GM23248 (cell line): ENCODE data around the gene GJB5. TPM values are rescaled to one million over a fixed set of nuclear protein-coding genes. Genes with fewer than 3 reads are reported as not detected.

Experiments
- DNase-seq: peaks from one replicate; pipeline ENCODE4 v3.0.0-alpha.2; 2015
- H2AFZ ChIP-seq: fragments of 200-600 bp; sonication (generic); 2 replicates; pipeline ENCODE4 v1.6.1; 2016; ENCODE audit warnings: antibody characterized with exemption
- H3F3A ChIP-seq: fragments of 200-600 bp; sonication (generic); 2 replicates; pipeline ENCODE4 v1.6.1; 2016; ENCODE audit warnings: mild to moderate bottlenecking, antibody characterized with exemption, mixed run types; ENCODE audit not compliant: insufficient read depth
- H3K27ac ChIP-seq: fragments of 200-600 bp; sonication (generic); 2 replicates; pipeline ENCODE4 v1.5.1; 2016; ENCODE audit warnings: mild to moderate bottlenecking
- H3K27me3 ChIP-seq: fragments of 200-600 bp; sonication (generic); replicated peaks from 2 replicates; pipeline ENCODE4 v1.6.1; 2016; ENCODE audit warnings: mild to moderate bottlenecking; ENCODE audit not compliant: insufficient read depth
- H3K36me3 ChIP-seq: fragments of 200-600 bp; sonication (generic); 2 replicates; pipeline ENCODE4 v1.6.1; 2016; ENCODE audit warnings: low read depth, mild to moderate bottlenecking
- H3K4me1 ChIP-seq: fragments of 200-600 bp; sonication (generic); 2 replicates; pipeline ENCODE4 v1.6.1; 2016; ENCODE audit warnings: mild to moderate bottlenecking; ENCODE audit not compliant: insufficient read depth
- H3K4me2 ChIP-seq: fragments of 200-600 bp; sonication (generic); one replicate; pipeline ENCODE4 v1.6.1; 2016; ENCODE audit warnings: mild to moderate bottlenecking; ENCODE audit not compliant: unreplicated experiment
- H3K4me3 ChIP-seq: fragments of 200-600 bp; sonication (generic); 2 replicates; pipeline ENCODE4 v1.5.1; 2016; ENCODE audit warnings: mild to moderate bottlenecking
- H3K79me2 ChIP-seq: fragments of 200-600 bp; sonication (generic); 2 replicates; pipeline ENCODE4 v1.6.1; 2016; ENCODE audit warnings: mild to moderate bottlenecking; ENCODE audit not compliant: insufficient read depth
- H3K9ac ChIP-seq: fragments of 200-600 bp; sonication (generic); 2 replicates; pipeline ENCODE4 v1.6.1; 2016; ENCODE audit warnings: mild to moderate bottlenecking
- H3K9me2 ChIP-seq: fragments of 200-600 bp; sonication (generic); 2 replicates; pipeline ENCODE4 v1.6.1; 2016; ENCODE audit warnings: mixed run types, mild to moderate bottlenecking, moderate library complexity; ENCODE audit not compliant: insufficient read depth
- H3K9me3 ChIP-seq: fragments of 200-600 bp; sonication (generic); one replicate; pipeline ENCODE4 v1.6.1; 2017; ENCODE audit warnings: low read depth
- H4K20me1 ChIP-seq: fragments of 200-600 bp; sonication (generic); 2 replicates; pipeline ENCODE4 v1.6.0; 2016; ENCODE audit not compliant: insufficient read depth
- EZH2 ChIP-seq: fragments of 200-600 bp; sonication (generic); IDR thresholded peaks from 2 replicates; pipeline ENCODE4 v1.6.1; 2018; ENCODE audit warnings: antibody characterized with exemption, mild to moderate bottlenecking; ENCODE audit not compliant: insufficient read depth, poor library complexity, severe bottlenecking
- EZH2phosphoT487 ChIP-seq: fragments of 200-600 bp; sonication (generic); IDR thresholded peaks from 2 replicates; pipeline ENCODE4 v1.6.1; 2018; ENCODE audit warnings: antibody characterized with exemption, moderate library complexity, mild to moderate bottlenecking, low read depth; ENCODE audit not compliant: insufficient read depth
- WGBS, 2 experiments: methylation state at CpG; one replicate each; pipeline ENCODE4 v1.1.6; 2015 to 2017; ENCODE audit warnings: low lambda C conversion rate in 2 of 2, low coverage in 1 of 2; ENCODE audit errors: missing lambda C conversion rate in 2 of 2; 5-methylcytosine and 5-hydroxymethylcytosine counted together
- in situ Hi-C: fragments of 300-500 bp; cut with MboI; formaldehyde crosslinking; loops from 2 replicates; pipeline ENCODE4 v1.15.0; 2020
- polyA plus RNA-seq: library from polyadenylated mRNA; unstranded; fragments of >200 nt; fragmentation: Nextera tagmentation; extraction: Ambion mirVana; gene quantifications from 2 replicates; pipeline ENCODE4 v1.2.1, GENCODE V29; 2016
- total RNA-seq: library from RNA; depleted of rRNA; stranded (reverse); fragments of >200 nt; shearing (Covaris generic); gene quantifications from 2 replicates; pipeline ENCODE4 v1.2.3, GENCODE V29; 2014

Gene GJB5
- total and polyA plus RNA-seq, 2 experiments from 2014 or later = 0.23 TPM; not detected in 1

- Histone ChIP-seq H3K4me1 (peaks cover 9% of the 10 kb centered on the region; the same call in 1 of the 2 replicates), H2AFZ (no peak overlapping the region), H3K36me3 (no peaks in the 10 kb centered on the region), H3F3A (peaks cover 6% of the 10 kb centered on the region; the same call in 1 of the 2 replicates), H4K20me1 (no peaks in the 10 kb centered on the region), H3K27me3 (peaks cover 20% of the 10 kb centered on the region), H3K4me3 (no peak overlapping the region), H3K4me2 (no peak overlapping the region), H3K9ac (no peak overlapping the region), H3K27ac (no peak overlapping the region), H3K79me2 (no peaks in the 10 kb centered on the region), H3K9me3 (no peaks in the 10 kb centered on the region), H3K9me2 (no peaks in the 10 kb centered on the region)
- in situ Hi-C loops = no loop called here
- DNase-seq = no peak
- TF ChIP-seq EZH2phosphoT487 (no peak), EZH2 (no peak)
- 58 to 61% methylated on average over 8 of the region's 8 CpGs for WGBS, 2 experiments
Measured at GRCh38 chr1:34774957-34775356, 20.1 kb downstream of the GJB5 start.

GRCh38 chr1:34776911-34777310, 22.1 kb downstream of the GJB5 start:
- H3K79me2 ChIP-seq = no peaks in the 10 kb centered on the region
- no peak overlapping the region for H2AFZ ChIP-seq
- in situ Hi-C loops = no loop called here
- no peak overlapping the region for H3K27ac ChIP-seq
- no peak overlapping the region for H3K4me2 ChIP-seq
- no peaks in the 10 kb centered on the region for H4K20me1 ChIP-seq
- DNase-seq = no peak
- H3K4me3 ChIP-seq = no peak overlapping the region
- H3K27me3 ChIP-seq = peaks cover 35% of the 10 kb centered on the region
- TF ChIP-seq EZH2 (no peak), EZH2phosphoT487 (no peak)
- H3K9me3 ChIP-seq = no peaks in the 10 kb centered on the region
- no peaks in the 10 kb centered on the region for H3K9me2 ChIP-seq
- H3K4me1 ChIP-seq = no peaks in the 10 kb centered on the region
- no peak overlapping the region for H3K9ac ChIP-seq
- WGBS, 2 experiments = 27 to 35% methylated on average over 3 of the region's 3 CpGs
- H3K36me3 ChIP-seq = no peaks in the 10 kb centered on the region
- peaks cover 6% of the 10 kb centered on the region; the same call in 1 of the 2 replicates for H3F3A ChIP-seq

GRCh38 chr1:34777519-34778321, 22.9 kb downstream of the GJB5 start:
- Histone ChIP-seq H3K9ac (no peak overlapping the region), H3K9me2 (no peaks in the 10 kb centered on the region), H3K4me2 (no peak overlapping the region), H3K27ac (no peak overlapping the region), H3K79me2 (no peaks in the 10 kb centered on the region), H2AFZ (no peak overlapping the region), H3K36me3 (no peaks in the 10 kb centered on the region), H3F3A (peaks cover 6% of the 10 kb centered on the region; the same call in 1 of the 2 replicates), H3K4me1 (no peaks in the 10 kb centered on the region), H3K27me3 (peaks cover 39% of the 10 kb centered on the region), H3K9me3 (no peaks in the 10 kb centered on the region), H4K20me1 (no peaks in the 10 kb centered on the region), H3K4me3 (no peak overlapping the region)
- 29 to 45% methylated on average over 6 to 10 of the region's 10 CpGs for WGBS, 2 experiments
- no peak for DNase-seq
- no peak for TF ChIP-seq EZH2phosphoT487
- no peak for TF ChIP-seq EZH2
- in situ Hi-C loops = no loop called here

GRCh38 chr1:34778381-34778780, 23.5 kb downstream of the GJB5 start:
- H3K4me3 ChIP-seq = no peak overlapping the region
- WGBS, 2 experiments = 55 to 59% methylated on average over 6 of the region's 6 CpGs
- H2AFZ ChIP-seq = no peak overlapping the region
- H3K79me2 ChIP-seq = no peaks in the 10 kb centered on the region
- H3K27me3 ChIP-seq = peaks cover 39% of the 10 kb centered on the region
- TF ChIP-seq EZH2 (no peak), EZH2phosphoT487 (no peak)
- H3K9me2 ChIP-seq = no peaks in the 10 kb centered on the region
- H3K27ac ChIP-seq = no peak overlapping the region
- no peak for DNase-seq
- in situ Hi-C loops = no loop called here
- no peaks in the 10 kb centered on the region for H3K4me1 ChIP-seq
- no peak overlapping the region for H3K4me2 ChIP-seq
- no peaks in the 10 kb centered on the region for H4K20me1 ChIP-seq
- H3F3A ChIP-seq = peaks cover 6% of the 10 kb centered on the region; the same call in 1 of the 2 replicates
- no peaks in the 10 kb centered on the region for H3K9me3 ChIP-seq
- H3K9ac ChIP-seq = no peak overlapping the region
- H3K36me3 ChIP-seq = no peaks in the 10 kb centered on the region
